GM12875 (cell line): ENCODE measurements around the gene RPRD1B.

Source experiments
- H3K4me3 ChIP-seq: one replicate; pipeline ENCODE4 v1.5.1; 2011; ENCODE audit warnings: low read depth, low read length, control low read depth
- TF ChIP-seq, protein P1 (sequence below): IDR thresholded peaks from 2 replicates; pipeline ENCODE4 v1.5.1; 2011; ENCODE audit warnings: low read depth, mild to moderate bottlenecking, control low read depth, inconsistent platforms, low read length, moderate library complexity, borderline replicate concordance; ENCODE audit not compliant: insufficient read depth

The RPRD1B gene

DNA sequence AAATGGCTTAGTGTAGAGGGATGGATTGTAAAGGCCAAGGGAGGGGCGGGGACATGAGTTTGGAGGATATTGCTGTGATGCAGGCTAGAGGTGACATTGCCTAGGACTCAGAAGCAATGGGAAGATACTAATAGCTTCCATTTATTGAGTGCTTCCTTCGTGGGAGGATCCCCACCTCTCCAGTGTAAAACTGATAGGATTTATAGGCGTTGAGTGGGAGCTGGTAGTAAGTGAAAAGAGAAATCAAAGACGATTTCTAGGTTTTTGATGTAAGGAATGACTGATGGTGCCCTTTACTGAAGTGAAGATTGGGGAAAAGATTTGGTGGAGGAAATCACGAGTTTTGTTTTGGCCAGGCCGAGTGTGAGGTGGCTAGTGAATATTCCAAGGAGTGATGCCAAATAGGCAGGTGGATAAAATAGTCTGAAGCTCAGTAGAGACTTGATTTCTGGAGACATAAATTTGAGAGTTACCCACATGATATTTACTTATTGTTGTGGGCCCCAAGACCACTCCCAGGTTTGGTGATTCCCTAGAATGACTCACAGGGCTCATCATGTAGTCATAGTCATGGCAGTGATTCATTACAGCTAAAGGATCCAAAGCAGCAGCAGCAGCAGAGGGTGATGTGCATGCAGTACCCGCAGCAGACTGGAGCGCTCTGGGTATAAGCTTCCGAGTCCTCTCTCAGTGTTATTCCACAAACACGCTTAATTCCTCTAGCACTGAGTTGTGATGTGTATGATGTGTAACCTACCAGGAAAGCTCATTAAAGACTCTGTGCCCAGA is 10.2 kb downstream of the RPRD1B start:
- H3K4me3 ChIP-seq, result no peak overlapping the region
- TF ChIP-seq, protein P1, sequence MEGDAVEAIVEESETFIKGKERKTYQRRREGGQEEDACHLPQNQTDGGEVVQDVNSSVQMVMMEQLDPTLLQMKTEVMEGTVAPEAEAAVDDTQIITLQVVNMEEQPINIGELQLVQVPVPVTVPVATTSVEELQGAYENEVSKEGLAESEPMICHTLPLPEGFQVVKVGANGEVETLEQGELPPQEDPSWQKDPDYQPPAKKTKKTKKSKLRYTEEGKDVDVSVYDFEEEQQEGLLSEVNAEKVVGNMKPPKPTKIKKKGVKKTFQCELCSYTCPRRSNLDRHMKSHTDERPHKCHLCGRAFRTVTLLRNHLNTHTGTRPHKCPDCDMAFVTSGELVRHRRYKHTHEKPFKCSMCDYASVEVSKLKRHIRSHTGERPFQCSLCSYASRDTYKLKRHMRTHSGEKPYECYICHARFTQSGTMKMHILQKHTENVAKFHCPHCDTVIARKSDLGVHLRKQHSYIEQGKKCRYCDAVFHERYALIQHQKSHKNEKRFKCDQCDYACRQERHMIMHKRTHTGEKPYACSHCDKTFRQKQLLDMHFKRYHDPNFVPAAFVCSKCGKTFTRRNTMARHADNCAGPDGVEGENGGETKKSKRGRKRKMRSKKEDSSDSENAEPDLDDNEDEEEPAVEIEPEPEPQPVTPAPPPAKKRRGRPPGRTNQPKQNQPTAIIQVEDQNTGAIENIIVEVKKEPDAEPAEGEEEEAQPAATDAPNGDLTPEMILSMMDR, result no peak

DNA sequence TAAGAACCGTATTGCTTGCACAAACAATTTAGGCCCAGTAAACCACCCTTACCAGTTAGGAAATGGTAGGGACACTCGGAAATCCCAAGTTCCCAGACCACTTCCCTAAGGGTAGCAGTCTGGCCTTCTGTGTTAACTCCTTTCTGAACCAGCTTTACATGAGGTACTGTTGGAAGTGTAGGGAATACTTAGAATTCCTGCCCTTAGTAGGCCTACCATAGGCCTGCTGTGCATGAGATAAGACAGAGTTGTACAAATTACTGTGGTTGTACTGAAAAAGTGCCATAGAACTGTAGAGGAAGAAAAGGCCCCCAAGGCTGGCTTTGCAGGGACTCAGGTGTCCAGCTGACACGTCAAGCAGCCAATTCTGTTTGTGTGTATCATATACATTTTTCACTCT is 11.1 kb downstream of the RPRD1B start:
- no peak overlapping the region for H3K4me3 ChIP-seq
- TF ChIP-seq, protein P1, result no peak

DNA sequence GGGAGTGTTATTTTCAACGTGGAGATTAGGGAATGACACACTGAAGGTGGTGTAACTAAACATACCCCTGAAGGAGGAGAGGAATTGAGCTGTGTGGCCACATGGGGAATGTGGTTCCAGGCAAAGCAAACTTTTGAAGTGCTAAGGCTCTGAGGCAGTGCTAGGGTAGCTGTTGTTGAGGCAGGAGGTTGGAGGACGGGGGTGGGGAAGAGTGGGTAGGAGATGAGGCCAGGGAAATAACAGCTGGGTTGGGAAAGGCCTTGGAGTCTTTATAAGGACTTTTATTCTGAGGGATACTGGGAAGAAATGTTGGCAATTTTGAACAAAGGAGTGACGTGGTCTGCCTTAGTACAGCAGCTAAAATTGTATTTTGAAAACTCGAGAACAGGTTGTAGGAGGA is 13.0 kb downstream of the RPRD1B start:
- no peak overlapping the region for H3K4me3 ChIP-seq

DNA sequence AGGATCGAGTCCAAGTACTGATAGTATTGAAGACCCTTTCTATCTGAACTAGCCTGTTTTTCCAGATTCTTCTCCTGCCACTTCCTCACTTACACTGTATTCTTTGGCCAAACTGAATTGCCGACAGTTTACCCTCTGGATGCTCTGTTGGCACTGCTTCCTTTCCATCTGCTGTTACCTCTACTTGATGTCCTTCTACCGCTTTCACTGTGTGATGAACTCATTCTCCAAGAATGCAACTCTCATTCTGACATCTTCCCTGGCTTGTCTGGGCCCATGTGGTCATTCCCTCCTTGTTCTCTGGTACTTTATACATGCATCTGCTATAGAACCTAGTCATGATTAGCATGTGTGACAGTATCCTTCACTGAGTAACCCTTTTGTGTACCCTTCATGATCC is 16.3 kb downstream of the RPRD1B start:
- H3K4me3 ChIP-seq, result no peak overlapping the region
- TF ChIP-seq, protein P1, result no peak

More for the DNA sequence above, 13.0 kb downstream of the RPRD1B start:
- TF ChIP-seq, protein P1, result no peak

DNA sequence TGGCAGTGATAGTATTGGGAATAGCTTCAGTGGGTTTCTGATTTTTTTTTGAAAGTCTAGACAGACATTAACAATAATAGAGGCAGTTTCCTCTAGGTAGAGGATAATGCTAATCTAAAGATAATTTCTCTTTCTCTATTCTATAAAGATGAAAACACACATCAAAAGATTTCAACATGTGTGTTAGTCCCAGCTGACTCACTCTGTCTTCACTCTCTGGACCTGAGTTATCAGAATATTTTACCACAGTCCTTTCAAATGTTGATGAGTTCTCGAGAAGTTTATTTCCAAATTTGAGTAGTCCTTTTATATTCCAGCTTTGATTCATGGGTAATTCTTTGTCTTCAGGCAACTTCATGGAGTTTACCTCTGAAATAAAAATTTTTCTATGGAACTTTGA is 17.1 kb downstream of the RPRD1B start:
- TF ChIP-seq, protein P1, result no peak

DNA sequence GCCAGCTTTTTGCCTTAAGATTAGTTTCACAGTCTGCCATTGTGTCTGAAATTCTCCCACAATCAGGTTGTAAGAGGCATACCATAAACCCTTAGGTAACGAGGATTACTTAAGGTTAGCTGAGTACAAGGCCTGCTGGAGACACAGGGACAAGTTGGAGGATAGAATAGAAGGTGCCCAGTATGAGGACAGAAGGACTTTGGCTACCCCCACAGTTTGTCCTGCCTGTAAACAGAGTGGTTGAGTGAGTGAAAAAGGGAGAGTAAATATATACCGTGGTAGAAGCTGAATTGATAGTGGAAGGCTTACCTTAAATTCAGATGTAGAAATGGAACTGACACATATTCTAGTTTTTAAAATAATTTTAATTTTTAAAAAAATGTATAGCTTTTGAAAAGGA is 19.3 kb downstream of the RPRD1B start:
- TF ChIP-seq, protein P1, result no peak
- H3K4me3 ChIP-seq, result no peak overlapping the region

More for the DNA sequence above, 17.1 kb downstream of the RPRD1B start:
- no peak overlapping the region for H3K4me3 ChIP-seq

DNA sequence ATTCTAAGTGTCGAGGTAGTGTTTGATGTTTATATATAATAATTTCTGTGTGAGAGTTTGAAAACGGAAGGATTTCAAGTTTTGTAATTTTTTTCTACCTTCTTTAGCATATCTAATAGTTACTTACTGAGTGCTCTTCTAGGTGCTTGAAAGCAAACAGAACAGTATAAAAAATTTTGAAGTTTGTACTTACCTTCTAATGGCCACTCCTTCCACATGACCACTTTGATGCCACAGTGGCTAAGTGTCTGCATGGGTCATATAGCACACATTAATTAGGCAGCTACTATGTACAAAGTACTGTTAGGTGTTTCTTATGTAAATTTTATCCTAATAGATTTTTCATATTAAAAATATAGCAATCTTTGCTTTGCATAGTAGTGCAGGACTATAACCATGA is 21.1 kb downstream of the RPRD1B start:
- TF ChIP-seq, protein P1, result no peak

More for the DNA sequence above, 21.1 kb downstream of the RPRD1B start:
- H3K4me3 ChIP-seq, result no peak overlapping the region
